ENCODE data around the gene GPR78. TPM values are rescaled to one million over a fixed set of nuclear protein-coding genes. Genes with fewer than 3 reads are reported as not detected.

The GPR78 gene
- total RNA-seq, 1 experiment from 2014 or later, result not detected

- Histone ChIP-seq H3K9me3 (ENCODE audit: low read length) (no peaks in the 10 kb centered on the region), H3K4me2 (ENCODE audit: low read depth, low read length, poor library complexity, severe bottlenecking) (no peak overlapping the region), H2AFZ (ENCODE audit: low read length) (no peak overlapping the region), H3K36me3 (ENCODE audit: insufficient read depth, low read length) (no peaks in the 10 kb centered on the region), H3K9me2 (replicated peaks; ENCODE audit: insufficient read depth, low read length) (no peaks in the 10 kb centered on the region), H3K79me2 (ENCODE audit: low read length) (no peaks in the 10 kb centered on the region), H4K20me1 (ENCODE audit: insufficient read depth, low read depth, low read length) (no peaks in the 10 kb centered on the region), H3K27me3 (ENCODE audit: low read length) (no peaks in the 10 kb centered on the region), H3K9ac (ENCODE audit: low read length) (no peak overlapping the region), H3K4me1 (ENCODE audit: low read length) (no peaks in the 10 kb centered on the region), H3K27ac (ENCODE audit: low read length) (no peak overlapping the region), H3K4me3 (ENCODE audit: low read length) (no peak overlapping the region)
- no peak for DNase-seq
These were observed 33.5 kb downstream of the GPR78 start for GRCh38 chr4:8613421-8614364.

DNA sequence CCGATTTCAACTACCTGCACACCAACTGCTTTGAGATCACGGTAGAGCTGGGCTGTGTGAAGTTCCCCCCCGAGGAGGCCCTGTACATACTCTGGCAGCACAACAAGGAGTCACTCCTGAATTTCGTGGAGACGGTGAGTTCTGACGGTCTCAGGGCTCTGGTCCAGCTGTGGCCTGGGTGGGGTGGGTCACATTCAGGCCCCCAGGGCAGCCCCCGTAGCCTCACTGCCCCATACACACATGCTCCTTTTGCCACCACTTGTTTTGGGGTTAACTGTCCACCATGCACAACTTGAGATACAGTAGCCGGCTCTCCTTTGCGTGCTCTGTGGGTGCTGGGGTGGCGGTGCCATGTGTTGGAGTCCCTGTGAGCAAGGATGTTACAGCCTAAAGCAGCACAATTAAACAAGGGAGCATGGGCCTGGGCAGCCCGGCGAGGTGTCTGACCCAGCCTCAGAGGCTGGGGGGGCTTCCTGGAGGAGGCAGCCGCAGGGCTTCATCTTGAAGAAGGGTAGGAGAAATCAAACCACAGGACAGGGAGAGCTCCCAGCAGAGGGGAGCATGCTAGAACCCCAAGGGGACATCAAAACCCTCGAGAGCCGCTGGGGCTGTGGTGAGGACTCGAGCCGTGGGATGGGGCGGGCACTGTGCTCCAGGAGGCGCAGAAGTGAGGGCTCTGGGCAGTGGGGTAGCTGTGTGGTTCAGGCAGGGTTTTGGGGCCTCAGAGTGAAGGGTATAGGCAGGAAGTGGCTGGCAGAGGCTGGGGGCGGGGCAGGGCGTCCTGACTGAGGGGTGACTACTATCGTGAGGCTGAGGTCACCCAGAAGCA, 34.4 kb downstream of the GPR78 start:
- H3K9me2 ChIP-seq (replicated peaks; ENCODE audit: insufficient read depth, low read length), result no peaks in the 10 kb centered on the region
- H3K79me2 ChIP-seq (ENCODE audit: low read length), result no peaks in the 10 kb centered on the region
- H3K9me3 ChIP-seq (ENCODE audit: low read length), result no peaks in the 10 kb centered on the region
- no peaks in the 10 kb centered on the region for H3K27me3 ChIP-seq (ENCODE audit: low read length)
- no peak overlapping the region for H3K4me3 ChIP-seq (ENCODE audit: low read length)
- H3K36me3 ChIP-seq (ENCODE audit: insufficient read depth, low read length), result no peaks in the 10 kb centered on the region
- no peak overlapping the region for H3K9ac ChIP-seq (ENCODE audit: low read length)
- no peak overlapping the region for H2AFZ ChIP-seq (ENCODE audit: low read length)
- H3K27ac ChIP-seq (ENCODE audit: low read length), result no peak overlapping the region
- no peak overlapping the region for H3K4me2 ChIP-seq (ENCODE audit: low read depth, low read length, poor library complexity, severe bottlenecking)
- no peaks in the 10 kb centered on the region for H3K4me1 ChIP-seq (ENCODE audit: low read length)
- no peaks in the 10 kb centered on the region for H4K20me1 ChIP-seq (ENCODE audit: insufficient read depth, low read depth, low read length)
- DNase-seq, result no peak

GRCh38 chr4:8615366-8615765, 35.2 kb downstream of the GPR78 start:
- H3K9me2 ChIP-seq (replicated peaks; ENCODE audit: insufficient read depth, low read length), result no peaks in the 10 kb centered on the region
- H4K20me1 ChIP-seq (ENCODE audit: insufficient read depth, low read depth, low read length), result no peaks in the 10 kb centered on the region
- H3K79me2 ChIP-seq (ENCODE audit: low read length), result no peaks in the 10 kb centered on the region
- H3K4me2 ChIP-seq (ENCODE audit: low read depth, low read length, poor library complexity, severe bottlenecking), result no peak overlapping the region
- no peaks in the 10 kb centered on the region for H3K4me1 ChIP-seq (ENCODE audit: low read length)
- no peak overlapping the region for H3K9ac ChIP-seq (ENCODE audit: low read length)
- H3K36me3 ChIP-seq (ENCODE audit: insufficient read depth, low read length), result no peaks in the 10 kb centered on the region
- H3K27me3 ChIP-seq (ENCODE audit: low read length), result no peaks in the 10 kb centered on the region
- no peak overlapping the region for H3K27ac ChIP-seq (ENCODE audit: low read length)
- no peak for DNase-seq
- no peaks in the 10 kb centered on the region for H3K9me3 ChIP-seq (ENCODE audit: low read length)
- no peak overlapping the region for H2AFZ ChIP-seq (ENCODE audit: low read length)
- H3K4me3 ChIP-seq (ENCODE audit: low read length), result no peak overlapping the region

DNA sequence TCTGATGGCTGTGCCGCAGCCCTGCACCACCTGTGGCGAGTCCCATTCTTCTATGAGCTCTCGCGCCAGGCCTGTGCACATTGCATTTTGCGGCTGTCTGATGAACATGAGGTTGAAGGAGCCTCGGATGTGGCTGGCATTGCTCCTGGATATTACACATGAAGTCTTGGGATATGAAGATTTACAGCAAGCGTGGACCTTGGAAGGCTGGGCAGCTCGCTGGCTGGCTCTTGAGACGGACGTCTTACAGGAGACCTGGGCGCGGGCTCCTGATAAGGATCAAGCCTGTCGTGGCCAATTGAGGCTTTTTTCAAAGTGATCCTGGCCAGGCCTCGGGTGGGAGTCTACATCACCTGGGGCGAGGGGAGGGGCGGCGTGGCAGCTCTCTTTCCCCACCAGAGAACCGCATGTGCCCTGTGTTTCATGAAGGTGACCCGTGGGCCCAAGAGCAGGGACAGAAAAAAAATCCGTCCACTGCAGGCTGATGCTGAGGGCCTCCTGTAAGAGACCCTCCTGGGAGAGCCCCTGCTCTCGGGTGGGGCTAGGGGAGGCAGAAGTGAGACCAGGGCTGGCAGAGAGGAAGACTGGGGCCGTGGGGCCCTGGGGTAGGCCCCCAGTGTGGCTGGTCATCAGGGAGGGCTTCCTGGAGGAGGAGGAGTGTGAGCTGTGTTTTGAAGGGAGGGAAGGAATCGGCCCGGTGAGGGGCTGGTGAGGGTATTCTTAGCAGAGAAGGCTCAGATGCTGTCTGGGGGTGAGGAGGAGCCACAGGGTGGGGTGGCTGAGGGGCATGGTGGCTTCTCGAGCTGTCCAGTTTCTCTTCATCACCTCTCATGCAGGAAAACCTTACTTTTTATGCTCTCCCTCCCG, 36.0 kb downstream of the GPR78 start:
- Histone ChIP-seq H3K4me2 (ENCODE audit: low read depth, low read length, poor library complexity, severe bottlenecking) (no peak overlapping the region), H3K9me2 (replicated peaks; ENCODE audit: insufficient read depth, low read length) (no peaks in the 10 kb centered on the region), H3K36me3 (ENCODE audit: insufficient read depth, low read length) (no peaks in the 10 kb centered on the region), H4K20me1 (ENCODE audit: insufficient read depth, low read depth, low read length) (no peaks in the 10 kb centered on the region), H3K9ac (ENCODE audit: low read length) (no peak overlapping the region), H3K4me3 (ENCODE audit: low read length) (no peak overlapping the region), H3K4me1 (ENCODE audit: low read length) (no peaks in the 10 kb centered on the region), H3K27ac (ENCODE audit: low read length) (no peak overlapping the region), H2AFZ (ENCODE audit: low read length) (no peak overlapping the region), H3K27me3 (ENCODE audit: low read length) (no peaks in the 10 kb centered on the region), H3K9me3 (ENCODE audit: low read length) (no peaks in the 10 kb centered on the region), H3K79me2 (ENCODE audit: low read length) (no peaks in the 10 kb centered on the region)
- no peak for DNase-seq

DNA sequence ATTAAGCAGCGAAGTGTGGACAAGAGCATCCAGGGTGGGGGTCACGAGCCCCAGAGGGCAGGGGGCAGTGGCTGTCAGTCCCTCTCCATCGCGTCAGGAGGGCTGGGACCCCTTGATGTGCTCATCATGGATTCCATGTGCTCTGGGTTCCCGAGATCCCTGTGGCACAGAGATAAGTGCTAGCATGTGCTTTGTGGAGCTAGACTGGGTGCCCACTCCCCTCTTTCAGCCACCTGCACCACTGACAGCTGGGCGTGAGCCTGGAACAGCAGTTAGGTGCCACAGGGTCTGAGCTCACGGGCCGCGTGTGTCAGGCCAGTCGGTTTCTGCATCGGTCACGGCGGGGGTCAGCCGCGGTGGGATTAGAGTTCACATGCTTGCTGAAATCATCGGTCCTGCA, 36.6 kb downstream of the GPR78 start:
- Histone ChIP-seq H3K4me1 (ENCODE audit: low read length) (no peaks in the 10 kb centered on the region), H3K9ac (ENCODE audit: low read length) (no peak overlapping the region), H3K79me2 (ENCODE audit: low read length) (no peaks in the 10 kb centered on the region), H3K27ac (ENCODE audit: low read length) (no peak overlapping the region), H4K20me1 (ENCODE audit: insufficient read depth, low read depth, low read length) (no peaks in the 10 kb centered on the region), H3K27me3 (ENCODE audit: low read length) (no peaks in the 10 kb centered on the region), H2AFZ (ENCODE audit: low read length) (no peak overlapping the region), H3K36me3 (ENCODE audit: insufficient read depth, low read length) (no peaks in the 10 kb centered on the region), H3K9me3 (ENCODE audit: low read length) (no peaks in the 10 kb centered on the region), H3K4me2 (ENCODE audit: low read depth, low read length, poor library complexity, severe bottlenecking) (no peak overlapping the region), H3K9me2 (replicated peaks; ENCODE audit: insufficient read depth, low read length) (no peaks in the 10 kb centered on the region), H3K4me3 (ENCODE audit: low read length) (no peak overlapping the region)
- DNase-seq, result no peak

DNA sequence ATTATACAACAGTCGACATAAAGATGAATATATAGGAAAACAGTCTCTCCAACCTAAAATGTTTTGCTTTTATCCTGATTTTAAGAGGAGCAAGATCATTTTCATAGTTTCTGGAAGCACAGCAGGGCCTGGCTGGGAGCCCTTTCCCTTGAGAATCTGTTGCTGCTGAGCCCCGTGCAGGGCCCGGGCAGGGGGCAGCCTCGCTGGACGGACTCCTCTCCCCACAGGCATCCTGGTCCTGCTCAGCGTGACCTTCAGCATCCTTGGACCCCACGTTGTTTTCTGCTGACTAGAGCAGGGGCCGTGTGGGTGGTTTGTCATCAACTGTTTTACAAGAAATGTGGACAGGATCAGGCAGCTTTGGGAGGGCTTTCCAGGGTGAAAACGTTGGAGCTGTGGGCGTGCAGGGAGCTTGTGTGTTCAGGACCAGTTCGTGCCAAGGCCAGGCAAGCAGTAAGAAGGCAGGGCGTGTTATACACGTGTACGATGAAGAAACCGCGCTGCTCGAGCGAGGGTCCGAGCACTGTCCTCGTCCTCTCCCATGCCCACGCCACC, 37.4 kb downstream of the GPR78 start:
- Histone ChIP-seq H3K4me3 (ENCODE audit: low read length) (no peak overlapping the region), H3K9ac (ENCODE audit: low read length) (no peak overlapping the region), H3K4me1 (ENCODE audit: low read length) (no peaks in the 10 kb centered on the region), H3K27me3 (ENCODE audit: low read length) (no peaks in the 10 kb centered on the region), H2AFZ (ENCODE audit: low read length) (no peak overlapping the region), H3K27ac (ENCODE audit: low read length) (no peak overlapping the region), H3K9me3 (ENCODE audit: low read length) (no peaks in the 10 kb centered on the region), H3K36me3 (ENCODE audit: insufficient read depth, low read length) (no peaks in the 10 kb centered on the region), H3K4me2 (ENCODE audit: low read depth, low read length, poor library complexity, severe bottlenecking) (no peak overlapping the region), H3K79me2 (ENCODE audit: low read length) (no peaks in the 10 kb centered on the region), H4K20me1 (ENCODE audit: insufficient read depth, low read depth, low read length) (no peaks in the 10 kb centered on the region), H3K9me2 (replicated peaks; ENCODE audit: insufficient read depth, low read length) (no peaks in the 10 kb centered on the region)
- no peak for DNase-seq

DNA sequence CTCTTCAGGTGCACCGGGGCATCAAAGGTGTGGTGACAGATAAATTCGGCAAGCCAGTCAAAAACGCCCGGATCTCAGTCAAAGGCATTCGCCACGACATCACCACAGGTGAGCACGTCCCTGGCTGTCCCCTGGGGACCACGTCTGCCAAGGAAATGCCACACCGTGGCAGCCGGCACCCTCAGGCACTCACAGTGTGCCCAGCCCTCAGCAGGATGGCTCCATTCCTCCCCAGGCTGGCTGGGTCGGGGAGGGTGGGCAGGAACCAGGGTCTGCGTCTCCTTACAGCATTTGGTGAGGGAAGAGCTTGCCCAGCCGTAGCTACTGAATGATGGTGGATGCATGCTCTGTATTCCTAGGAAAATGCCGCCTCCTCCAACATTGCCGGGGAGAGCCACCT, 38.2 kb downstream of the GPR78 start:
- H3K9me3 ChIP-seq (ENCODE audit: low read length), result no peaks in the 10 kb centered on the region
- no peak overlapping the region for H3K4me2 ChIP-seq (ENCODE audit: low read depth, low read length, poor library complexity, severe bottlenecking)
- no peak overlapping the region for H3K27ac ChIP-seq (ENCODE audit: low read length)
- H3K4me1 ChIP-seq (ENCODE audit: low read length), result no peaks in the 10 kb centered on the region
- no peaks in the 10 kb centered on the region for H3K36me3 ChIP-seq (ENCODE audit: insufficient read depth, low read length)
- no peaks in the 10 kb centered on the region for H3K79me2 ChIP-seq (ENCODE audit: low read length)
- H3K27me3 ChIP-seq (ENCODE audit: low read length), result no peaks in the 10 kb centered on the region
- H3K9me2 ChIP-seq (replicated peaks; ENCODE audit: insufficient read depth, low read length), result no peaks in the 10 kb centered on the region
- DNase-seq, result no peak
- H4K20me1 ChIP-seq (ENCODE audit: insufficient read depth, low read depth, low read length), result no peaks in the 10 kb centered on the region
- no peak overlapping the region for H2AFZ ChIP-seq (ENCODE audit: low read length)
- H3K9ac ChIP-seq (ENCODE audit: low read length), result no peak overlapping the region
- no peak overlapping the region for H3K4me3 ChIP-seq (ENCODE audit: low read length)
